ENCODE data around the gene NOG.

Gene NOG

DNA sequence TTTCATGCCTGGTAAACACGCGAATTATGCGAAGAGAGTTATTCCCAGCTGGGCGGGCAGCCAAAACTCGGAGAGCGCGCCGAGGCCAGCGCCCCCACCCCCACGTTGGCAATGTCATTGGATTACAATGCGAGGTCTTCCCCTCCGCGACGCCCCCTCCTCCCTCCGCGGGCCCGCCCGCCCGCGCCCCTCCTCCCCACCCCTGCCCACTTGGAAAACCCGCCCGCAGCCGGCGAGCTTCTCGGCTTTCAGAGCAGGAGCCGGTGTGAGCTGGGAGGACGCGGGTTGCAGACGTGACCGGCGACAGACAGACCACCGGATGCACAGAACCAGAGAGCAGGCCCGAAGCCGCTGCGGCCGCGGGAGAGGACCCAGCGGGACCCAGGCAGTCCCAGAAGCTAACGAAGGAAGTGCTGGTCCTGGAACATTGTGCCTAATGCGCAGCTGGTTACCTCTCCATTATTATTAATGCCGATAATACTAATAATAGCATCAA is 4.0 kb downstream of the NOG start:
- peak; percentile 60 for DNase-seq

DNA sequence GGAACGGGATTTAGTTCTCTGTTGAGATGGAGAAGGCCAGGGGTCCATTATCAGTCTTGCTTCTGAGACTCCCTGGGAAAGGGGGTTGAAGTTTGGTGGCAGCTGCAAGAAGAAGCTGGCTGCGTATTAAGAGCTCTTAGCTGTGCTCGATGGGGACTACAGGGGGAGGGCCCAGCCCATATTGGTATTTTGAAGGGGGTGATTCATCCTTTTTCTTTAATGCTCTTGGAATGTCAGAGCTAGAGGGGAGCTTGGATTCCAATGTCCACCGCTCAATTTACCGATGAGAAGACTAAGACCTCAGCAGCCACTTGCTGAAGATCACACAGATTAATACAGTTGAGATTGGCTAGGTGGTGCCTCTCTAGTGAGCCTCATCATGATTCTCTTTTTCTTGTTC is 5.0 kb downstream of the NOG start:
- DNase-seq = no peak

DNA sequence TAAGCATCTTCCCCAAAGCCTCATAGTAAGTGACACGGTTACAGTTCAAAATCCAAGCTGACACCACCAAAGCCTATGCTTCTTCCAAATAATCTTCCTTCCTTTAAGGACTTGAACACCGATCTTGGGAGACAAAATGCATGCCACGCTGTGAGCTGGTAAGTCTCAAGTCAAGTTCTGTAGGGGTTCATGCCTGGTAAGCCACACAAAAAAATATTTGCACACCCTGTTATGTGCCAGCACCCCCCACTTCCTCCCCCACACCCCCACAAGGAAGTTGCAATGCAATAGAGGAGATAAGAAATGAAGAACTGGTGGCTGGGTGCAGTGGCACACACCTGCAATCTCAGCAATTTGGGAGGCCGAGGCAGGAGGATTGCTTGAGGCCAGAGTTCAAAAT is 5.6 kb downstream of the NOG start:
- DNase-seq = no peak

DNA sequence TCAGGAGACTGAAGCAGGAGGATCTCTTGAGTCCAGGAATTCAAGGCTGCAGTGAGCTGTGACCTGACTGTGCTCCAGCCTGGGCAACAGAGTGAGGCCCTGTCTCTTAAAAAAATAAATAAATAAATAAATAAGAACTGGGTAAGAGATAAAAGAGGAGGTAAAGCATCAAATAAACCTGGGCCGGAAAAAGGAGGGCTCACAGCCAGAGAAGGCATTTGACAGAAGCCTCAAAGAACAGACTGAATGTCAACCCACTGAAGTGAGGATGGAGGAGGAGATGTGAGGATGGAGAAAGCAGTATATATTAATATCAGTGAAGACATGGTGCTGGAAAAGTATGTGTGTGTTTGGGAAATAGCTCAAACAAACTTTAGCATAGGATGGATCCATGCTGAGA is 6.1 kb downstream of the NOG start:
- no peak for DNase-seq

DNA sequence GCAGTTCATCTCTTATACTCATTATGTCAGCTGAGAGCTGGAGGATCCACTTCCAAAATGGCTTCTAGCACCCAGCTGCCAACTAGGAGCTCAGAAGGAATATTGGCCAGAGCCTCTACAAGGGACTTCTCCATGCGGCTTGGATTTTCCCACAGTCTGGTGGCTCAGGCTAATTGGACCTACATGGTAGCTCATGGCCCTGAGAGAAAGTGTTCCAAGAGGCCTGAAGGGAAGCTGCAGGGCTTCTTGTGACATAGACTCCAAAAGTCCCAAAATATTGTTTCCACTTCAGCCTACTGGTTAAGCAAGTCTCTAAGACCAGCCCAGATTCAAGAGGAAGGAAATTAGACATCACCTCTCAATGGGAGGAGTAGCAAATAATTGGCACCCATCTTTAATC is 6.8 kb downstream of the NOG start:
- no peak for DNase-seq

DNA sequence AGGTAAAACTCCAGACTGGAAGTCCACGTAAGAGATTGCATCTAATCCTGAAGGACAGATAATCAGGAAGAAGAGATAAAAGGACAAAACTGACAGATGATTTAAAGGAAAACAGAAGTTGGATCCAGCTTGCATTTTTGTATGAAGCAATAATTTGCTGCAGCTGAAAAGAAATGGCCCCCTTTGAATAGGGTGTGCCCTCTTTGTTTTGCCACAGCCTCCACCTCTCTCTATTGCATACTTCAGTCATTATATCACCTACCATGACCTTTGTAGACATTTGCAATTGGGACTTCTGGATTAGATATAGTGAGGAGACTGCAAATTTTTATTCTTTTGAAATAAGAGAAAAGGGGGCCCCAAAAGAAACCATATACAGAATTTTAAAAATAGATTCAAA is 8.1 kb downstream of the NOG start:
- no peak for DNase-seq

DNA sequence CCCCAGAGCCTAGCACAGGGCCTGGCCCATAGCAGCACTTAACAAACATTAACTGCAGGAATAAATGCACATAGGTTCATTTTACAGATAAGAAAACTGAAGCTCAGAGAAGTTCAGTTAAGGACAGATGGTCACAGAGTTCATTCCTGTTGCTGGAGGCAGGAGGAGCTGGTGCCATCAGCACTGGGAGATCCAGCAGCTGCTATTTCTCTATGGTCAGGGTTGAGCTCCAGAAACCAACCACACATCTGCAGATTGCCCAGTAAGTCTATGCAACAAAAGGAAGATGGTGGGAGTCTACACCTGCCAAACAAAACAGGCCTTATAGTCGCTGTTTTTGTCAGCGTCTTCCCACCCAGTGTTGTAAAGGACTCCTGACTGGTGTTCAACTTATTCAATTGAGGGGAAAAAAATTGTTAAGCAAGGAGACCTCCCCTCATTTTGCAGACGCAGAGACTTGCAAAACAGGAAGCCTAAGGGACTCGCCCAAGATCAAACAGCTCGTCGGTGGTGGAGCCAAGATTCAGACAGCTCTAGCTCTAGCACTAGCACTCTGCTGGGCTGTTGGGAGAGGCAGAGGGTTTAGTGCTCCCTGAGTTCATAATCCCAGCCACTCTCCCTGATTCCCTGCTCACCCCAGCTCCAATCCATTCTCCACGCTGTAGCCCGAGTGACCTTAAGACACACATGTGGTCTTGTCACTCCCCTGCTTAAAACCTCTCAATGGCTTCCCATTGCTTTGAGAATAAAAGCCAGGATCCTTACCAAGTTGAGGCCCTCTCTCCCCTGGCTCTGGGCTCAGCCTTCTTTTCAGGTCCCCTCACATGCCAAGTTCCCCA is 9.0 kb downstream of the NOG start:
- no peak for DNase-seq

DNA sequence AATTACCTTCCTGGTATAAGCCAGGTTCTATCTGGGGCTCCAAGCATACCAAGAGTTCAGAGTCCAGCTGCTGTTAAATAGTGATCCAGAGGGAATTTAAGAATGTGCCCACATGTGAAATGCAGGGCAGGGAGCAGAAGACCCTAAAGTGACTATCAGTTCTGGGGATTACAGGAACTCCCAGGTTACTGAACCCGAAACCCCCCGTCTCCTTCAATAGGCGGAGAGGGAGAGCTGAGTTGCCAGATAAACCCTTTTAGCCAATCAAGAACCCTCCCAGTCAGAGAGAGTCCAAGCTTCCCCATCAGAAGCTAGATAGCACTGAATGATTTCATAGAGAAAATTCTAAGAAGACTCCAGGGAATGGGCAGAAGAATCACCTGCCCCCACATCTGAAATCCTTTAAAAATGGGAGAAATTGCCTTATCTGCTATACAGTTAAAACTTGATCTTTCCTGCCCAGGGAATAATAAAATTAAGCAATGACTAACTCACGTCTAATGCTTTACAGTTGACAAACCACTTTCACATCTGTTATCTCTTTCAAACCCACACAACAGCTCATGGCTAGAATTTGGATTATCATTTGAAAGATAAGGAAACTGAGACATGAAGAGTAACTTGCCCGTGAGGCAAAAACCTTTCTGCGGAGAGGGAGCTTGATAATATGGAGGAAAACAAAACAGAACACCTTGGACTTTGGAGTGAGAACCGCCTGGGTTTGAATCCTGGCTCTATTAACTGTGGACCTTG is 10.2 kb downstream of the NOG start:
- no peak for DNase-seq

DNA sequence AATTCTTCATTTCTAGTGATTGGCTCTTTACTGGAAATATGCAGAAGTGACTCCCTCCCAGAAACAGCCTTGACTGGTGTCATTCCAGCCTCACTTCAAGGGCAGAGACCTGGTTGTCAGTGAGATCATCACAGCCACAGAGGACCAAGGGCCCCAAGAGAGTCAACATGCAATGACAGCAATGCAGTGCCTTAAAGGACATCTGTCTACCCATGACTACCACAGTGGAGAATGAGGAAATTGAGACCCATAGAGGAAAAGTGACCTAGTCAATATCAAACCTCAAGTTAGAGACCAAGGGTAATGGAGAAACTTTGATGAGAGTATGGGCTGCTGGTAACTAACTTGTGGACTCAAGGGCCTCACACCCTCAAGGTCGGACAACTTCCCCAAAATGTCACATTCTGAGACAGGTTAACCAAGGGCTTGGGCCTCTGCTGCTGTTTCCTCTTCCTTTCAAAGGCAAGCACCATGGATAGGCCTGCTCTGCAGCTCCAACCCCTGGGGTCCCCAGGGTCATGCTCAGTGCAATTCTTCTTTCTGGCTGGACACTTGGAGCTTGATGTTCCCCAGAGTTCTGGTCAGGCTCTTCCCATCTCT is 11.3 kb downstream of the NOG start:
- no peak for DNase-seq

DNA sequence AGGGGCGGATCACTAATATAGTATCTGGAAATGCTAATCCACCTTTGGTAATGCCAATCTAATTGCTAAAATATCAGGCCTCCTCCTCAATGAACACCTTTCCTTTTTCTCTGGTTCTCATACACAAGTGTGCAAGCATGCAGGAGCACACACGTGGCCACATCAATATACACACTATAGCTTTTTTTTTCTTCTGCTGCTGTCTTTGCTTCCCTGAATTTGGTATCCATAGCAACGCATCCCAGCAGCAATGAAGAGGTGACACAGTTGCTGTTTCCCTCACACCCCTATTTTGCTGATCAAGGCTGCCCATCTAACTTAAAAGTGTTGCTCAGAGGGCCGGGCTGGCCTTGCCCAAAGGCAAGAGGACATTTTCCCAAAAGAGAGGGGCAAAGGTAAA is 15.4 kb downstream of the NOG start:
- DNase-seq = no peak

DNA sequence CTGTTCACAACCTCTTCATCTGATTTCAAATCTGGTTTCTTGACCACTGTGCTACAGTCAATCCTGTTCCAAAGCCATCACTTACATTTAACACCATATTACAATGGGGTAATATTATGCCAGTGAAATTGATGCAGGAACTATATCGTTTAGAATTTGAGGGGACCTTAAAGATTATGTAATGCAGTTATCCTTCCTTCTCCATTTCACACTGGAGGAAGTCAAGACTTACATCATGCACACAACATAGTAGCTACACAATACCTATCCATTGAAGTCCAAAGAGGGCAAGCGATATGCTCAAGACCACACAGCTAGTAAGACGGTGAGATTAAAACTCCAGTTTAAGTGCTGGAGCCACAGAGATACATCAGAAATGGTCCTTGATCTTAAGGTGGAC is 16.8 kb downstream of the NOG start:
- no peak for DNase-seq

DNA sequence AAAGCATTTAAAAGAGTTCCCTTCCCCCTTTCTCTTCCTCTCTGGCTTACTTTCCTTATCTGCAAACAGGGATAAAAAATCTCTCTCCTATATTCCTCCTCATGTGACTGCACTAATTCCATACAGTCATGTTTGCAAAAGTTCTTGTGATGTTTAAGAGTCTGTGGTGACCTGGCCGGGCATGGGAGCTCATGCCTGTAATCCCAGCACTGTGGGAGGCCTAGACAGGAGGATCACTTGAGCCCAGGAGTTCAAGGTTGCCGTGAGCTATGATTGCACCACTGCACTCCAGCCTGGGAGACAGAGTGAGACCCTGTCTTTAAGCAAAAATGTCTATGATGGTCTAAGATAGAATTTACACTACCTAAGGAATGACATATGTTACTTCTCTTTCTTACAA is 19.6 kb downstream of the NOG start:
- DNase-seq = no peak

DNA sequence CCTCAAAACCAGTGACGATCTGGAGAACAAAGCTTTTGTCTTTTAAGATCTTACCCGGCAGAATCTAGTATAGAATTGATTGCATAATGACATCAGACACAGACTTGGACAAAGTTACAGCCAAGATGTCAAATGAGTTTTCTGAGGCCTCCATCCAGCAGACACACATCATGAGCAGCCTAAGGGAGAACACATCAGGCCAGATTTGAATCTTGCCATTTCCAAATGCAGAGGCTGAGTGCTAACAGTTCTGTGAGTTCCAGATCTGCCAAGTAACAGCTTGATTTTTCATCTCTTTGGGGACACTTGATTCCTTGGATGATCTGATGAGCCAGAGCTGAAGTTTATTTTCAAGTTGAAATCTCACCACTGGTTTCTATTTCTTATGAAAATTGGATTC is 21.0 kb downstream of the NOG start:
- DNase-seq = no peak

DNA sequence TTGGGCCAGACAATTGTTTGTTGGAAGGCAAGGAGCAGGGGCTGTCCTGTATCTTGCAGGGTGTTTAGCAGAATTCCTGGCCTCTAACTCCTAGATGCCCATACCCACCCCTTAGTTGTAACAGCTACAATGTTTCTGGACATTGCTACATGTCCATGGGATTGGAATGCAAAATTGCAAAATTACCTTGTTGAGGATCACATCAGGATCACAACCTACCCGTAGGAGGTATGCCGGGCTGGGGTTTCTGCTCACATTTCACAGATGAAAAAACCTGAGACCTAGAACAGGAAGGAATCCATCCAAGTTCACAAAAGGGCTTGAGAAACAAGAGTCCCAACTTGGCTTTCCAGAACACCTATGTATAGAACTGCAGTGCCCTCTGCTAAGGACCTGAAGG is 22.7 kb downstream of the NOG start:
- DNase-seq = no peak

DNA sequence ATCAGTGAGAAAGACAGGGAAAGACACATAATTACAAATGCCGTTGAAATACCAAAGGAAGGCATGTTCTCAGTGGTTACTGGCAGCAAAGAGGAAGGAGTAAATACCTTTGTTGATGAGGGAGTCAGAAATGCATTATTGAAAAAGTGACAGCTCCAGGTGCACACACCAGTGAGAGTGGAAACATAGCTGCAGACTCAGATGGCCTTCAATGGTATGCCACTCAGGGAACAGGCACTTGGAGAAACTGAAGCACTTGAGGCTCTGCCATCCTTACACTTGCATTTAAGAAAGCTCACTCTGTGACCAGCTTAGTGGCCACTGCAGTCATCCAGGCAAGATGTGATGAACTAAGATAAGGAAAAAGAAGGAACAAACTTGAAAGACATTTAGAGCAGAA is 29.9 kb downstream of the NOG start:
- no peak for DNase-seq

DNA sequence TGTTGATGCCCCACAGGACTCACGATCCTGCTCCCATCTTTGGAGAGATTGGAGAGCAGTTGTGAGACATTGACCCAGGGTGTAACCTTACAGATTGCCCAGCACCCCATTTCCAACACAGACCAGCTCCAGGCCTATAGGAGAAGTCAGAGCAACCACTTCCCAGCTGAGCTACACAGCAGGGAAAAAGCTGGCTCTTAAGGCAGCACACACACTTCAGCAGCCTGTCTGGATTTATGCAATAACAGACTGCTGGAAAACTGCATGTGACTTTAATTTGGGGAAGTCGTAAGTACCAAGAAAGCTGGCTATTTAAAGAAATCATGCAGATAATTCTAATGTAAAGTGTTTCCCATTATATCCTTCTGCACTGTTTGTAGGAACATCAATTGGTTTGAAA is 30.8 kb downstream of the NOG start:
- DNase-seq = no peak

DNA sequence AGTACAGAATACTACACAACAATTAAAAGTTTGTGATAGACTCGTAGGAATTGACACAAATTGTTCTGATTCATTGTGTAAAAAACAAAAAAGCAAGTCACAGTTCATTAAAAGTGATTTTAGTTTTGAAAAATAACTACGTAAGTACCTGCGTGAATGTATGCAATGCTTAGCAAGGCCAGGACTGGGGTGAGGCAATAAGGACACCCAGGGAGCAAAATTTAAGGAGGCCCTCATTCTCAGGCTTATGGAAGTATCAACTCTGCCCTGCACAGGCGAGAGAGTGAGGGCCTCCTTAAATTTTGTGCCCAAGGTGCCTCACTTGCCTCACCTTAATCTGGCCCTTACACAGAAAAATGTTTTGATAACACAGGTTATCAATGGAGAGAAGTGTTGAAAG is 31.4 kb downstream of the NOG start:
- DNase-seq = no peak

DNA sequence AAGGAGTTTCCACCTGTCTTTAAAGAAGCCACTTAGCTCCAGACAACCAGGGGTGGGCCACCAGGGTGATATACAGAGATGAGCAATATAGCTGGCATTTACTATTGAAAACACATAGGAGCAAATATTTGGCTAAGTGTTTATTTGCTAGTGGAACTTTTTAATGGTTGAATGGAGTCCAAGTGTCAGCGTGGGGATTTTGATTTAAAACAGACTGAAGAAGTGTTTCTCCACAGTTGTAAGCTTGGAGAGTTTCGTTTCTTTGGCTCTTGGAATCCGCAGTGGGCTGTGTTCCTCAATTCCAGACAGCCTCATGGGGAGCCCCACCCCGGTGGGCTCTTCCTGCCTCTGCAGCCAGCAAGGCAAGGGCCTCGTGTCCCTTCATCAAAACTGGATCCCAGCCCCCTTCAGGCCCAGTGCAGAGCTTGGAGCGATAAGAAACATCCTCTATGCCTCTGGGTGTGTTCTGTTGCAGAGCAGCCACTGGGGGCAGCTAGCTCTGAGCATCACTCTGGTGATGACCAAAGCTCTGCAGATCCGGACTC is 36.1 kb downstream of the NOG start:
- no peak for DNase-seq

DNA sequence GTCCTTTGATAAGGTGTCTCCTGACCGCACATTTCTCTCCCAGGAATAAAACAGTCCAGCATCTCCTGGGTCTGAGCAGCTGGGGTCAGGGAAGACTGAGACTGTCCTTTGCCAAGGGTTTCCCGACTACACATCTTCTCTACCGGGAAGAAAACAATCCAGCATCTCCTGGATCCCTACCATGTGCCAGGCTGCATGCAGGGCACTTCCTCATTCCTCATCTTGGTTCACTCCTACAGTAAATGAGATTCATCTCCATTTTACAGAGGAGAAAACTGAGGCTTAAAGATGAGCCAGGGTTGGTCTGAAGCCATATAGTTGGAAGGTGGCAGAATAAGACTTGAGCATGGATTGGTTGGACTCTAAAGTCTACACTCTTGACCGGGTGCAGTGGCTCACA is 36.7 kb downstream of the NOG start:
- no peak for DNase-seq

DNA sequence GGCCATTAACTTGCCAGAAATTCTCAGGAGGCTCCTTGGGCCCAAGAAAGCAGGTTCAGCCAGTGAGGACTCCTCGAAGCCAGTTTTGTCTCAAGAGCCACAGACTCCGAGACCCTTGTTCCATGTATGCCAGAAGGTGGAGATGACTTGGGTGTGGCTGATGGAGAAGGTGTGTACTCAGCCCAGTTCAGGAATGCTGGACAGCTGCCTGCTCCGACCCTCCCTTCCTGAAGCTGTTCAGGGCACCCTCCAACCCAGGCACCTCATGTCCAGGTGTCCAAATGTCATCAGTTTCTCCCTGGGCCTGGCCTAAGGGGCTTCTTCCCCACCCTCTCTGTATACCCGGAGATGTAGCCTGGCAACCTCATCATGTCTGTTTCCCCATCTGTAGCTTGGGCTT is 40.2 kb downstream of the NOG start:
- no peak for DNase-seq

DNA sequence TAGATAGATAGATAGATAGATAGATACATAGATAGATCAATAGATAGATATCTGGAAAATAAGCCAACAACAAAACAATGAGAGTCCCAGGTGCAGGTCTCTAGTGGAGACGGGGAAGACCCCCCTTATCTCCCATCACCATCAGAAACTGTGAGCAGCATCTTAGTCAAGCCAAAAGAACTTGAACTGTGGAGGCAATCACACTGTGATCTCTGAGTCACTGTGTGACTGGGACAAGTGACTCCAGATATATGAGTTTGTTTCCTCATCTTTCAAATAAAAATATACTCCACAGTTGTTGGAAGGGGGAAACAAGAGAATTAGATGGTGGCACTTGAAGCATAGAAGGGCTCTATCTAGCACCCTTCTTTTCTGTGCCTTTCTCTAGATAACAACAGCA is 42.1 kb downstream of the NOG start:
- no peak for DNase-seq

DNA sequence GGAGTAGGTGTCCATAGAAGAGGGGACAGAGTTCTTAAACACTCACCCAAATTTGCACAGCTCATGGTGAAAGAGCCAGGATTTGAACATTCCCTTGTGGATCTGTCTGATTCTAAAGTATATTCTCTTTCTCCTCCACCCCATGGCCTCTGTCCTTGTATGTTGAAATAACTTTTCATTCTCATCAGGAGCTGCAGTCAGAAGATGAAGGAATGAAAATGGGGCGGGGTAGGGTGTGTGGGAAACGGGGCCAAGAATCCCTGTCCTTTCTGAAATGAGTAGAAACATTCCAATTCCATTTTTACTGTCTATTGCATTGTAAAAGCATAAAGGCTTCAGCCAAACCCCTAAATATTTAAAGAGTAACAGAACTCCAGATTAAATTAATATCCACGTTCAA is 42.8 kb downstream of the NOG start:
- no peak for DNase-seq

DNA sequence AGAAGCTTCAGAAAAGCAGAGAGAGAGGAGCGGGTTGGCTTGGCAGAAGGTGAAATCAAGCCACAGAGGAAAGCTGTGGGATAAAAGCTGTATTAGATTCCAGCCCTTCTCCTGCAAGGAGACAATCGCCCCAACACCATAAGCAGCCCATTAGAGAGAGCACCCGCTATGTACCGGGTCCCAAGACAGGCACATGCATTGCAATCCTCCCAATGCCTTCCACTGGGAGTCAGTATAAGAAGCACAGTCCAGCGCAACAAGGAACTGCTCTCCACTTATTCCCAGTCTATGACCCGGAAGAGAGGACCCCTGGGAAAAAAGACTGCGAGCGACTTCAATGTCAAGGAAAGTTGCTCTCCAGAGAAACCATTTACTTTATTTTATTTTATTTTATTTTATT is 43.8 kb downstream of the NOG start:
- DNase-seq = no peak

DNA sequence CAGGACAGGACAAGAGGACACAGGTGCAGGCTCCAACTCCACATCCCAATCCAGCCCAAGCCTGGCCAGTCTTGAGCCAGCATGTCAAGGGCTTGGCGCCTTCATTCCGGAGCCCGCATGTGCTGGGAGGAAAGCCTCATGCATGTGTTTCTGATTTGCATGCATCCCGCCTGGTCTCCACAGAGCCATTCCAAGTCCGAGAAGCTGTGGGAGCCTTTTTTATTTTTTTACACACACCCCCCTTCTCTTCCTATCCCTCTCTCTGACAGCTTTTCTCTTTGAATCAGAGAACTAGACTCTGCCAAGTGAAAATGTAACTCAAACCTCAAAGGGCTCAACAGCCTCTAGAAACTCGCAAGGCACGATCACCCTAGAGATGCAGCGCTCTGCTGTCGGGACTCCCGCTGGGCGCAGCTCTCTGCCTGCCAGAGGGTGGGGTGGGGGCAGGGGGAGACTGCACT is 45.1 kb downstream of the NOG start:
- DNase-seq = no peak
